Karpas-422 (cell line): ENCODE measurements around the gene DENND5B. TPM values are rescaled to one million over a fixed set of nuclear protein-coding genes. Genes with fewer than 3 reads are reported as not detected.

Experiments
- DNase-seq: peaks from one replicate; pipeline ENCODE4 v3.0.0-alpha.2; 2015
- H2AFZ ChIP-seq: fragments of 200-600 bp; sonication (generic); 2 replicates; pipeline ENCODE4 v1.6.1; 2014; ENCODE audit warnings: antibody characterized with exemption, low read length, mixed read lengths
- H3K27ac ChIP-seq: fragments of 200-600 bp; sonication (generic); 2 replicates; pipeline ENCODE4 v1.5.1; 2014; ENCODE audit warnings: mild to moderate bottlenecking, low read length, moderate library complexity
- H3K27me3 ChIP-seq: fragments of 200-600 bp; sonication (generic); 2 replicates; pipeline ENCODE4 v1.6.1; 2014; ENCODE audit warnings: low read length, mixed read lengths
- H3K36me3 ChIP-seq: fragments of 200-600 bp; sonication (generic); 2 replicates; pipeline ENCODE4 v1.6.1; 2014; ENCODE audit warnings: low read length, mixed read lengths; ENCODE audit not compliant: insufficient read depth
- H3K4me1 ChIP-seq: fragments of 200-600 bp; sonication (generic); 2 replicates; pipeline ENCODE4 v1.6.1; 2014; ENCODE audit warnings: mild to moderate bottlenecking, low read length, mixed read lengths
- H3K4me2 ChIP-seq: fragments of 200-600 bp; sonication (generic); 2 replicates; pipeline ENCODE4 v1.6.1; 2014; ENCODE audit warnings: low read length, low read depth, mild to moderate bottlenecking; ENCODE audit not compliant: poor library complexity, severe bottlenecking
- H3K4me3 ChIP-seq: fragments of 200-600 bp; sonication (generic); 2 replicates; pipeline ENCODE4 v1.5.1; 2014; ENCODE audit warnings: mild to moderate bottlenecking, antibody characterized with exemption, low read length, mixed read lengths
- H3K79me2 ChIP-seq: fragments of 200-600 bp; sonication (generic); 2 replicates; pipeline ENCODE4 v1.6.1; 2014; ENCODE audit warnings: mild to moderate bottlenecking, low read length, mixed read lengths
- H3K9ac ChIP-seq: fragments of 200-600 bp; sonication (generic); 2 replicates; pipeline ENCODE4 v1.6.0; 2014; ENCODE audit warnings: low read length
- H3K9me2 ChIP-seq: fragments of 200-600 bp; sonication (generic), shearing (Covaris generic); replicated peaks from 2 replicates; pipeline ENCODE4 v1.6.0; 2014; ENCODE audit warnings: mild to moderate bottlenecking, low read length, moderate library complexity; ENCODE audit not compliant: insufficient read depth
- H3K9me3 ChIP-seq: fragments of 300-700, 200-600 bp; sonication (generic); 2 replicates; pipeline ENCODE4 v1.6.1; 2014; ENCODE audit warnings: low read length, mixed read lengths
- H4K20me1 ChIP-seq: fragments of 200-600 bp; sonication (generic); 2 replicates; pipeline ENCODE4 v1.6.1; 2014; ENCODE audit warnings: mild to moderate bottlenecking, antibody characterized with exemption, low read length, low read depth; ENCODE audit not compliant: insufficient read depth
- total RNA-seq: library from RNA; depleted of rRNA; stranded (reverse); fragments of >200 nt; shearing (Covaris generic); gene quantifications from 2 replicates; pipeline ENCODE4 v1.2.3, GENCODE V29; 2014; ENCODE audit warnings: low replicate concordance

DENND5B gene
- total RNA-seq, 1 experiment from 2014 or later = 5.5 TPM

- Histone ChIP-seq H3K4me2 (no peak overlapping the region), H3K9me3 (no peaks in the 10 kb centered on the region), H3K9me2 (no peaks in the 10 kb centered on the region), H3K9ac (no peak overlapping the region), H2AFZ (no peak overlapping the region), H3K36me3 (no peaks in the 10 kb centered on the region), H4K20me1 (no peaks in the 10 kb centered on the region), H3K4me3 (no peak overlapping the region), H3K27me3 (no peaks in the 10 kb centered on the region), H3K79me2 (no peaks in the 10 kb centered on the region), H3K4me1 (no peaks in the 10 kb centered on the region), H3K27ac (no peak overlapping the region)
- DNase-seq = no peak
These were observed 221.0 kb downstream of the DENND5B start for GRCh38 chr12:31369712-31370521.

- Histone ChIP-seq H2AFZ (no peak overlapping the region), H3K9ac (no peak overlapping the region), H3K27ac (no peak overlapping the region), H3K27me3 (no peaks in the 10 kb centered on the region), H3K4me3 (no peak overlapping the region), H3K9me2 (no peaks in the 10 kb centered on the region), H3K9me3 (no peaks in the 10 kb centered on the region), H3K36me3 (no peaks in the 10 kb centered on the region), H3K4me1 (no peaks in the 10 kb centered on the region), H3K4me2 (no peak overlapping the region), H3K79me2 (no peaks in the 10 kb centered on the region), H4K20me1 (no peaks in the 10 kb centered on the region)
- DNase-seq = no peak
These were observed 222.1 kb downstream of the DENND5B start for GRCh38 chr12:31368666-31369361.

- no peaks in the 10 kb centered on the region for H4K20me1 ChIP-seq
- no peaks in the 10 kb centered on the region for H3K79me2 ChIP-seq
- H3K9me2 ChIP-seq = no peaks in the 10 kb centered on the region
- DNase-seq = no peak
- H2AFZ ChIP-seq = no peak overlapping the region
- no peaks in the 10 kb centered on the region for H3K9me3 ChIP-seq
- no peaks in the 10 kb centered on the region for H3K27me3 ChIP-seq
- no peak overlapping the region for H3K4me3 ChIP-seq
- H3K27ac ChIP-seq = no peak overlapping the region
- no peak overlapping the region for H3K4me2 ChIP-seq
- no peaks in the 10 kb centered on the region for H3K36me3 ChIP-seq
- H3K9ac ChIP-seq = no peak overlapping the region
- no peaks in the 10 kb centered on the region for H3K4me1 ChIP-seq
These were observed 224.8 kb downstream of the DENND5B start for GRCh38 chr12:31366104-31366621.

GRCh38 chr12:31363831-31364230 is 227.1 kb downstream of the DENND5B start:
- H4K20me1 ChIP-seq = no peaks in the 10 kb centered on the region
- H2AFZ ChIP-seq = no peak overlapping the region
- no peak for DNase-seq
- no peak overlapping the region for H3K4me3 ChIP-seq
- no peaks in the 10 kb centered on the region for H3K4me1 ChIP-seq
- no peak overlapping the region for H3K4me2 ChIP-seq
- no peaks in the 10 kb centered on the region for H3K9me2 ChIP-seq
- no peaks in the 10 kb centered on the region for H3K79me2 ChIP-seq
- H3K36me3 ChIP-seq = no peaks in the 10 kb centered on the region
- no peak overlapping the region for H3K27ac ChIP-seq
- no peak overlapping the region for H3K9ac ChIP-seq
- H3K9me3 ChIP-seq = no peaks in the 10 kb centered on the region
- H3K27me3 ChIP-seq = no peaks in the 10 kb centered on the region

- H3K9me2 ChIP-seq = no peaks in the 10 kb centered on the region
- H3K9me3 ChIP-seq = no peaks in the 10 kb centered on the region
- no peak overlapping the region for H3K4me2 ChIP-seq
- no peak overlapping the region for H3K4me3 ChIP-seq
- H3K36me3 ChIP-seq = no peaks in the 10 kb centered on the region
- DNase-seq = no peak
- no peak overlapping the region for H3K9ac ChIP-seq
- H3K27ac ChIP-seq = no peak overlapping the region
- no peak overlapping the region for H2AFZ ChIP-seq
- no peaks in the 10 kb centered on the region for H3K79me2 ChIP-seq
- H4K20me1 ChIP-seq = no peaks in the 10 kb centered on the region
- no peaks in the 10 kb centered on the region for H3K4me1 ChIP-seq
- H3K27me3 ChIP-seq = no peaks in the 10 kb centered on the region
These were observed 227.5 kb downstream of the DENND5B start for GRCh38 chr12:31363416-31363809.

GRCh38 chr12:31362759-31363415 is 228.0 kb downstream of the DENND5B start:
- no peak overlapping the region for H3K4me3 ChIP-seq
- no peaks in the 10 kb centered on the region for H4K20me1 ChIP-seq
- H3K9me3 ChIP-seq = no peaks in the 10 kb centered on the region
- H3K36me3 ChIP-seq = no peaks in the 10 kb centered on the region
- no peak overlapping the region for H3K9ac ChIP-seq
- H2AFZ ChIP-seq = no peak overlapping the region
- no peaks in the 10 kb centered on the region for H3K27me3 ChIP-seq
- DNase-seq = no peak
- no peaks in the 10 kb centered on the region for H3K9me2 ChIP-seq
- no peak overlapping the region for H3K4me2 ChIP-seq
- no peak overlapping the region for H3K27ac ChIP-seq
- H3K4me1 ChIP-seq = no peaks in the 10 kb centered on the region
- H3K79me2 ChIP-seq = no peaks in the 10 kb centered on the region

- no peak overlapping the region for H3K4me2 ChIP-seq
These were observed 228.7 kb downstream of the DENND5B start for GRCh38 chr12:31362115-31362758.

GRCh38 chr12:31361730-31362114 is 229.2 kb downstream of the DENND5B start:
- Histone ChIP-seq H3K27ac (no peak overlapping the region), H3K27me3 (no peaks in the 10 kb centered on the region), H3K36me3 (no peaks in the 10 kb centered on the region), H2AFZ (no peak overlapping the region), H3K4me1 (no peaks in the 10 kb centered on the region), H3K9me3 (no peaks in the 10 kb centered on the region), H3K4me2 (no peak overlapping the region), H4K20me1 (no peaks in the 10 kb centered on the region), H3K9ac (no peak overlapping the region), H3K79me2 (no peaks in the 10 kb centered on the region), H3K9me2 (no peaks in the 10 kb centered on the region), H3K4me3 (no peak overlapping the region)
- DNase-seq = no peak

More at GRCh38 chr12:31362115-31362758, 228.7 kb downstream of the DENND5B start:
- Histone ChIP-seq H3K9me2 (no peaks in the 10 kb centered on the region), H3K27me3 (no peaks in the 10 kb centered on the region), H2AFZ (no peak overlapping the region), H3K79me2 (no peaks in the 10 kb centered on the region), H3K9me3 (no peaks in the 10 kb centered on the region), H3K27ac (no peak overlapping the region), H4K20me1 (no peaks in the 10 kb centered on the region), H3K36me3 (no peaks in the 10 kb centered on the region), H3K4me3 (no peak overlapping the region), H3K9ac (no peak overlapping the region), H3K4me1 (no peaks in the 10 kb centered on the region)
- DNase-seq = no peak
